Ovary (tissue), 9 donors: Measurements from ENCODE around the gene EGR2. TPM values are rescaled to one million over a fixed set of nuclear protein-coding genes. Genes with fewer than 3 reads are reported as not detected.

Experiments used
- DNase-seq, 5 donors: peaks; one replicate each; pipeline ENCODE4 v3.0.0-alpha.2; 2019 to 2020
- H3K27ac ChIP-seq, 2 donors: fragments of 200-600 bp; one replicate each; pipeline versions ENCODE4 v1.5.1 to v1.8.0; 2019 to 2022
- H3K27me3 ChIP-seq: fragments of 200-600 bp; one replicate; pipeline ENCODE4 v1.8.0; 2022
- H3K36me3 ChIP-seq: fragments of 200-600 bp; sonication (generic); one replicate; pipeline ENCODE4 v1.5.1; 2019
- H3K4me1 ChIP-seq: one replicate; pipeline ENCODE4 v1.8.1; 2013; ENCODE audit warnings: mild to moderate bottlenecking, moderate library complexity; ENCODE audit not compliant: insufficient read depth
- H3K4me3 ChIP-seq: fragments of 200-600 bp; sonication (generic); one replicate; pipeline ENCODE4 v1.5.1; 2017
- H3K9me3 ChIP-seq, 2 donors: fragments of 200-600 bp in 1 of 2; sonication (generic) in 1 of 2; one replicate each; pipeline versions ENCODE4 v1.5.1 to v1.8.1; 2013 to 2019; ENCODE audit warnings: mild to moderate bottlenecking in 1 of 2, moderate library complexity in 1 of 2
- EP300 ChIP-seq: sonication (generic); formaldehyde crosslinking; IDR thresholded peaks from one replicate; pipeline ENCODE4 v1.6.1; 2017; ENCODE audit warnings: antibody characterized with exemption
- POLR2A ChIP-seq: fragments of 450-650 bp; IDR thresholded peaks from one replicate; pipeline ENCODE4 v1.6.1; 2017; ENCODE audit warnings: antibody characterized with exemption, mild to moderate bottlenecking, moderate library complexity
- WGBS, 3 donors: extraction: QIAGEN DNeasy Blood & Tissue Kit in 1 of 3; methylation state at CpG; one replicate each; pipeline versions ENCODE4 v1.1.5 to v1.1.7; 2013 to 2017; 5-methylcytosine and 5-hydroxymethylcytosine counted together
- intact Hi-C, 4 donors: fragments of 100-400 bp; cut with DNase I; formaldehyde crosslinking; loops; one replicate each; pipeline versions ENCODE4 v1.11.0 to v1.15.1; 2022 to 2023
- polyA plus RNA-seq, 2 donors: library from polyadenylated mRNA; stranded (reverse); fragments of 200-250 nt in 1 of 2; fragments of 350-450 nt in 1 of 2; fragmentation: Illumina TruSeq in 1 of 2; extraction: RNeasy Lipid Tissue Mini Kit (QIAGEN cat#74804) in 1 of 2; gene quantifications; one replicate each; pipeline ENCODE4 v1.2.3, GENCODE V29; 2013 to 2014
- total RNA-seq, 7 donors: library from RNA; depleted of rRNA in 2 of 7; stranded (reverse); fragments of >200 nt in 2 of 7; fragmentation: NEBNext Ultra II Directional in 3 of 7; extraction: Animal tissue kit (Norgen Biotek cat#: 25700) in 3 of 7; gene quantifications; one replicate each; pipeline versions ENCODE4 v1.1.0 to v1.2.4, GENCODE V29; 2016 to 2023
- TF ChIP-seq, protein P1 (sequence below), 3 donors: fragments of 450-650 bp in 2 of 3; fragments of 200-600 bp in 1 of 3; IDR thresholded peaks; one replicate each; pipeline versions ENCODE4 v1.5.1 to v1.8.0; 2016 to 2022; ENCODE audit warnings: antibody characterized with exemption in 3 of 3, mild to moderate bottlenecking in 1 of 3
- donor health status: DM: no; HTN: no; CAD: no; lungs with moderate emphysema.
- donor health status: DM: no; HTN: no; CAD: no.
- donor health status: Bipolar disorder and iron deficiency.
- donor health status: DM: yes; HTN: yes; CAD: no.
- donor health status: DM: no; HTN: no; CAD: no.
- donor health status: DM: yes; HTN: yes; CAD: no.

EGR2 gene
- total and polyA plus RNA-seq, 9 donors, result 0.48 to 13.0 (median 4.6) TPM

DNA sequence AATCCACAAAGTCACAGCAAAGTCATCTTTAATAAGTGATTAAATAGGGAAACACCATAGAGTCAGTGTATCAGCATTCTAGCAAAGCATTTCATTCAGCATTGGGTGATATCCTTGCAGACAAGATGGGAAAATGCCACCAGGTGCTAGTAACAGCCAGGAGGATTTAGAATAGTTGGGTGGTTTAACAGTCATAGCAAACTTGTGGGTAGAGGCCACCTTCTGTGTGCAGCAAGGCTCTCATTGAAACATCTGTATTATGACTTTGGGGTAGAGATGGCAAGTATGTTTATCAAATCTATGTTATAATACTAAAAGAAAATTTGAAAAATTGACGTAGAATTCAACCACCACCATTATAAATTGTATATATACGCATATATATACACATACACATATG is 38.0 kb downstream of the EGR2 start:
- H3K36me3 ChIP-seq, result no peaks in the 10 kb centered on the region
- no peak overlapping the region for H3K27ac ChIP-seq
- intact Hi-C loops, result no loop called here
- H3K4me1 ChIP-seq, result no peaks in the 10 kb centered on the region
- no peak for DNase-seq
- no peaks in the 10 kb centered on the region for H3K27me3 ChIP-seq
- H3K4me3 ChIP-seq, result no peak overlapping the region
- no peaks in the 10 kb centered on the region for H3K9me3 ChIP-seq
- TF ChIP-seq, protein P1, sequence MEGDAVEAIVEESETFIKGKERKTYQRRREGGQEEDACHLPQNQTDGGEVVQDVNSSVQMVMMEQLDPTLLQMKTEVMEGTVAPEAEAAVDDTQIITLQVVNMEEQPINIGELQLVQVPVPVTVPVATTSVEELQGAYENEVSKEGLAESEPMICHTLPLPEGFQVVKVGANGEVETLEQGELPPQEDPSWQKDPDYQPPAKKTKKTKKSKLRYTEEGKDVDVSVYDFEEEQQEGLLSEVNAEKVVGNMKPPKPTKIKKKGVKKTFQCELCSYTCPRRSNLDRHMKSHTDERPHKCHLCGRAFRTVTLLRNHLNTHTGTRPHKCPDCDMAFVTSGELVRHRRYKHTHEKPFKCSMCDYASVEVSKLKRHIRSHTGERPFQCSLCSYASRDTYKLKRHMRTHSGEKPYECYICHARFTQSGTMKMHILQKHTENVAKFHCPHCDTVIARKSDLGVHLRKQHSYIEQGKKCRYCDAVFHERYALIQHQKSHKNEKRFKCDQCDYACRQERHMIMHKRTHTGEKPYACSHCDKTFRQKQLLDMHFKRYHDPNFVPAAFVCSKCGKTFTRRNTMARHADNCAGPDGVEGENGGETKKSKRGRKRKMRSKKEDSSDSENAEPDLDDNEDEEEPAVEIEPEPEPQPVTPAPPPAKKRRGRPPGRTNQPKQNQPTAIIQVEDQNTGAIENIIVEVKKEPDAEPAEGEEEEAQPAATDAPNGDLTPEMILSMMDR (IDR thresholded peaks at IDR 0.05), result no peak
- no peak for TF ChIP-seq EP300
- TF ChIP-seq POLR2A, result no peak
- WGBS, 3 donors, result 90 to 95% (median 94%) methylated on average over 2 of the region's 2 CpGs

GRCh38 chr10:62772186-62772974 is 43.8 kb downstream of the EGR2 start:
- TF ChIP-seq, protein P1 (IDR thresholded peaks at IDR 0.05), result no peak
- TF ChIP-seq POLR2A (no peak), EP300 (no peak)
- Histone ChIP-seq H3K9me3 (no peaks in the 10 kb centered on the region), H3K36me3 (no peaks in the 10 kb centered on the region), H3K4me3 (no peak overlapping the region), H3K27ac (no peak overlapping the region), H3K27me3 (no peaks in the 10 kb centered on the region), H3K4me1 (peaks cover 4% of the 10 kb centered on the region)
- 34 to 48% (median 38%) methylated on average over 7 of the region's 7 CpGs for WGBS, 3 donors
- no peak for DNase-seq
- intact Hi-C loops, result no loop called here

GRCh38 chr10:62769574-62770242 is 46.5 kb downstream of the EGR2 start:
- 90 to 100% (median 96%) methylated on average over 1 of the region's 1 CpG for WGBS, 3 donors
- H3K36me3 ChIP-seq, result no peaks in the 10 kb centered on the region
- no peak overlapping the region for H3K4me3 ChIP-seq
- no peaks in the 10 kb centered on the region for H3K27me3 ChIP-seq
- DNase-seq, result peak in 2 of 5 donors; percentile 31 to 34
- H3K4me1 ChIP-seq, result peaks cover 4% of the 10 kb centered on the region
- intact Hi-C loops, result no loop called here
- H3K27ac ChIP-seq, result no peak overlapping the region
- TF ChIP-seq EP300, result no peak
- no peaks in the 10 kb centered on the region for H3K9me3 ChIP-seq

DNA sequence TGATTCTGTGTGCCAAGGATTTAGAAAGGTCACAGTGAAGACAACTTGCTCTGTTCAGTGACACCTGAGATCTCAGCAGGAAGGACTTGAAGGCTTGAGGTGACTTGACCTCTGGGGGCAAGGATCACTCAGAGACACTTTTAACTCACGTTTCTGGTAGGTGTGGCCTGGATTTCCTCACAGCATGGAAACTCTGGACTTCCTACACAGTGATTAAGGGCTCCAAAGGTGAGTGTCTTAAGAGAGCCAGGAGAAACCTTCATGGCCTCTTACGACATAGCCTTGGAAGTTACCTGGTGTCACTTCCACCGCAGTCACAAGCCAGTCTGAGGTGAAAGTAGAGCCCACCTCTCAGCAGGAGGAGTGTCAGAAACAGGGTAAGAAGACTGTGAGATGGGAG is 49.8 kb downstream of the EGR2 start:
- TF ChIP-seq EP300, result no peak
- no peak overlapping the region for H3K4me3 ChIP-seq
- intact Hi-C loops, result no loop called here
- H3K4me1 ChIP-seq, result peaks cover 4% of the 10 kb centered on the region
- H3K36me3 ChIP-seq, result no peaks in the 10 kb centered on the region
- no peaks in the 10 kb centered on the region for H3K27me3 ChIP-seq
- DNase-seq, result no peak
- H3K9me3 ChIP-seq, result no peaks in the 10 kb centered on the region
- H3K27ac ChIP-seq, result no peak overlapping the region
- 70 to 76% (median 71%) methylated on average over 3 of the region's 3 CpGs for WGBS, 3 donors

- Histone ChIP-seq H3K27me3 (no peaks in the 10 kb centered on the region), H3K4me3 (no peak overlapping the region), H3K36me3 (no peaks in the 10 kb centered on the region), H3K4me1 (peaks cover 6% of the 10 kb centered on the region), H3K27ac (no peak overlapping the region), H3K9me3 (no peaks in the 10 kb centered on the region)
- 81 to 91% (median 90%) methylated on average over 2 of the region's 2 CpGs for WGBS, 3 donors
- TF ChIP-seq, protein P1 (IDR thresholded peaks at IDR 0.05), result no peak
- no peak for TF ChIP-seq EP300
- TF ChIP-seq POLR2A, result no peak
- DNase-seq, result no peak
- intact Hi-C loops, result no loop called here
Observed at GRCh38 chr10:62765726-62766125, 50.4 kb downstream of the EGR2 start.
